Stimulated activated CD4-positive, alpha-beta T cell treated with anti-CD3 and anti-CD28 coated beads, Interleukin-12 subunit alpha, Interleukin-12 subunit beta, amount 100 ng/mL, for 24 hours (primary cell): ENCODE results near the gene RHOXF2B.
"Not testable (repeated sequence)": the region's sequence is repeated elsewhere in the genome, so short reads cannot be mapped to it uniquely, and the experiment has no call there.

ENCODE experiments used
- DNase-seq, 2 experiments: peaks; one replicate each; pipeline ENCODE4 v3.0.0-alpha.2; 2020; ENCODE audit warnings: low read depth in 2 of 2

The RHOXF2B gene

GRCh38 chrX:120077590-120077989, at the start of gene RHOXF2B:
RHOXF2B (minus strand) TSS chrX:120077690; CDS start chrX:120077552, 138 bp downstream.
- DNase-seq: not testable (repeated sequence)

- no peak for DNase-seq
Measured at GRCh38 chrX:120125444-120125843, 48.0 kb upstream of the RHOXF2B start.

DNA sequence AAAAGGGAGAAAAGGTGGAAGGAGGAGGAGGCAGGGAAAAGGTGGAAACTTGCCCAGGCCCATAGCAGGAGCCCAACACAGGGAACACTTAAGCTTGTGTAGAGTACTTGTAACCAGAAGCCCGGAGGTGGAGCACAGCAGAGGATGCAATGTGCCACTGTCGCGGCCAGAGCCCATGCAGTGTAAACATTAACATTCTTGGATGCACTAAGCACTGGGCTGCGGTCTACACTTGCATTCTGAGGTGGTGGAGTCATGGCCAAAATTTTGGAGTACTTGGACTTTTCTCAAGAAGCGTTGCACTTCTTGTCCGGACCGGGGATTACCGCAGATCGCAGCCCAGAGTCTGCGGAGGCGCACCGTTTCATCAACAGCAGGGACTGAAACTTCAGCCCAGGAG, 42.7 kb upstream of the RHOXF2B start:
- DNase-seq: no peak

- DNase-seq: no peak
Measured at GRCh38 chrX:120115438-120115963, 38.0 kb upstream of the RHOXF2B start, which contains the start of gene RHOXF1. RHOXF1 (minus strand) TSS chrX:120115913; CDS start chrX:120115862, 51 bp downstream.

DNA sequence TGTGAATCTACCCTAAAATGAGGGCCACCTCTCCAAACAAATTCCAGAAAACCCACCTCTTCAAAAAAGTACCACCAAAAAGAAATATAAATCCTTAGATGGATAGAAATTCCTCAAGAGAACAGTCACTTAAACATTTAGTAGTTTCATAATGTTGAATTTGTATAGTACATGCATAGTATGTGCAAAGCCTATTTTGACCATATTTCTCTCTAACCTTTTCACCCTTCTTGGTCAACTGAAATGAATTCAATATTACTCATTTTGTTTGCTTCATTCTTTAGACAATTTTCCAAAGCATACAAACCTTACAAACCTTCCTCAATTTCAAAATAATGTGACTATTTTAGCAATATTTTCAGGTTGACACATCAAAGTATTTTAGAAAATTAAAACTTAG, 34.1 kb upstream of the RHOXF2B start:
- DNase-seq: no peak

- no peak for DNase-seq
Measured at GRCh38 chrX:120109378-120109777, 31.9 kb upstream of the RHOXF2B start.

- not testable (repeated sequence) for DNase-seq
Measured at GRCh38 chrX:120104707-120105106, 27.2 kb upstream of the RHOXF2B start.

DNA sequence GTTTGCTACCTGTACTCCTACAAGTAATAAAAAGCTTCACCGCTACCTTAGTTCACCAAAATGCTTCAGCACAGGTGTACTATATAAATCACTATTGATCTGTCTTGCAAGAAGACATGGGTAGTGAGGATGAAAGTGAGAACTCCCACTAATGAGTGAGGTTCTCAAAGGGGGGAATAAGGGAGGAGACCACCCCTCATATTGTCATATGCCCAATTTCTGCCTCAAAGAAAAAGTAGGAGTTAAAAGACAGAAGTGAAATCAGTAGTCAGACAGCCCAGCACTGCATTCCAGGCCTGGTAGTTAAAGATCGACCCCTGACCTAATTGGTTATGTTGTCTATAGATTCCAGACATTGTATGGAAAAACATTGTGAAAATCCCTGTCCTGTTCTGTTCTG, 23.6 kb upstream of the RHOXF2B start:
- DNase-seq: not testable (repeated sequence)

DNA sequence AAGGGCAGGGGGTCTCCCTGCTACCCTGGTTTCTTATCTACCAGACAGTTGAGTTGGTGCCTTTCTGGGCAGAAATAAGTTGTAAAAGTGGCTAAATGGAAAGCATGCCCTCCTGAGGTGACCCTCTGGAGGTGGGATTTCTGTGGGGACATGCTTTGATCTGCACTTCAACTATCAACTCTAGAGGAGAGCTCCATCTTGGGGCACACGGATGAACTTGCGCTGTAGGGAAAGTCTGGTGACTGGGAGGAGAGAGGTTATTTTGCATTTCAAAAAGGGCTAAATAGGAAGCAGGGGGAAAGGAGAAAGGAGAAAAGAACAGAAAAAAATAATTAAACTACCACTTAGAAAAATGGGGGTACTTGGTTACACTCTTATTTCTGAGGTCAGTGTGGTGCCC, 12.7 kb upstream of the RHOXF2B start:
- no peak for DNase-seq

DNA sequence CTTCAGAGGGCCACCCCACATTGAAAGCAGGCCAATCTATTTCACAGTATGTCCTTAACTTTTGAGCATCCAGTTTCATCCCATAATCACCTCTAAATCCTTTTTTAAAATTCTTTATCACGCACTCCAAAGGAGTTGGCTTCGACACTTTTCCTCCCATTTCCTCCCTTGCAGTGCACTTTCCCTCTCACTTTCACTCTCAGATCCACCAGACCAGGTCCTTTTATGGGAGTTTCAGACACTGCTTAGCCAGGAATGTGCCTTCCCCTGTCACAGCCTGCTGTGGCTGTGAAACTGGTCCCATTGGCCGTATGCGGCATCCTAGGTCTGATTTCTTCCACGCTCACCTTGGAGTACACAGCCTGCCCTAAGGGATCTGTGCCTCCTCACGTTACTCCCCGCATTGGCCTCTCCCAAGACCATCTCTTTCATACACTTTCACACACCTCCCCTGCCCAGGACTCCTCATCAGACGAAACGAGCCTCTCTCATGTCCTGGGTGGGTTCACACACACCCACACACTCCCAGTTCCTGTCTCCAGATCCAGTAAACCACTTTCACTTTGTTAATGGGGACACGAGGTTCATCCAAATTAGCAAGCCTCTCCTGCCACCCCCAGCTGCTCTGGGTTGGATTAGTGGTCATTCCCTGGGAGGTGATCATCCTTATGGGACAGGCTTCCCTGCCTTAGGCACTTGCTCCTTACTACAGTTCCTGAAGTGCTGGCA, 10.0 kb upstream of the RHOXF2B start:
- no peak for DNase-seq

- DNase-seq: not testable (repeated sequence)
Measured at GRCh38 chrX:120085553-120086185, 8.2 kb upstream of the RHOXF2B start.

- DNase-seq: not testable (repeated sequence)
Measured at GRCh38 chrX:120066169-120066568, 11.3 kb downstream of the RHOXF2B start.

DNA sequence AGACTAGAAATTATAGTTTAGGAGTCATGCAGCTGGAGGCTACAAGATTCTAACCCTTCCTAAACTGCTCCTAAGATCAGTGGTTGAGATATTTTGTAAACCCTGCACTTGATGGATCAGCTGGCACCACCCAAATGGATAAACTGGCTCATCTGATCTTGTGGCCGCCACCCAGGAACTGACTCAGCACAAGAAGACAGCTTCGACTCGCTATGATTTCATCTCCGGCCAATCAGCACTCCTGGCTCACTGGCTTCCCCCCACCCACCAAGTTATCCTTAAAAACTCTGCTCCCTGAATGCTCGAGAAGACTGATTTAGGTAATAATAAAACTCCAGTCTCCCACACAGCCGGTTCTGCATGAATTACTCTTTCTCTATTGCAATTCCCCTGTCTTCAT, 34.8 kb downstream of the RHOXF2B start:
- DNase-seq: not testable (repeated sequence)

DNA sequence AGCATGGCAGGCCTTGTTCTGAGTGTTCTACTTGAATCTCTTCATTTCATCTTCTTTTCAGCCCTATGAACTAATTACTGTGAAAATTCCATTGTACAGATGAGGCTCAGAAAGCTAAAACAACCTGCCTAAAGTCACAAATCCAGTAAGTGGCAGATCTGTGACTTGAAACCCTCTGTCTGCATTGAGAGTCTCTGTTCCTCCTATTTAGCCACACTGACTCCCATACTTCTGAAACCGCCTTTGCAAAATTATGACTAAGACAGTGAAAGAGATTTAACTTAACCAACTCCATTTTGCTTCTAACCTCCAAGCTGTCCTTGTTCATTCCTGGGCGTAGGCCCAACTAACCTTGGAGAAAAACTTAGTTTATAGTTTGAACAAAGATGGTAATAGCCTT, 35.2 kb downstream of the RHOXF2B start:
- not testable (repeated sequence) for DNase-seq

DNA sequence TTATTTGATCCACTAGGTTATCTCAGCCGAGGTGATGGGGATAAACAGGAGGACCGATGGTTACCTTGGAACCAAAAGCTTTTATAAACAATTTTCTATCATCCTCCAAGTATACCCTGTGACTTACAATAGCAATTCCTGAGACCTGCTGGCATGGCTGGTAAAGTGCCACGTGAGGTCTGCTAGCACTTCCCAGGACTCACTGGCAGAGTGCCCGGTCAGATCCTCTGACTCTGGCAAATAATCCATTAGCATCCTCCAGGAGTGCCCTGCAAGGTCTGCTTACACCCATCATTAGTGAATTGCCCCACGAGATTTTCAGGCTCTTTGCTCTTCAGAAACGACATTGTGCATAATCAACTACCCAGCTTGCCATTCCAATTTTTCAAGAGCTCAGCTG, 37.3 kb downstream of the RHOXF2B start:
- not testable (repeated sequence) for DNase-seq

DNA sequence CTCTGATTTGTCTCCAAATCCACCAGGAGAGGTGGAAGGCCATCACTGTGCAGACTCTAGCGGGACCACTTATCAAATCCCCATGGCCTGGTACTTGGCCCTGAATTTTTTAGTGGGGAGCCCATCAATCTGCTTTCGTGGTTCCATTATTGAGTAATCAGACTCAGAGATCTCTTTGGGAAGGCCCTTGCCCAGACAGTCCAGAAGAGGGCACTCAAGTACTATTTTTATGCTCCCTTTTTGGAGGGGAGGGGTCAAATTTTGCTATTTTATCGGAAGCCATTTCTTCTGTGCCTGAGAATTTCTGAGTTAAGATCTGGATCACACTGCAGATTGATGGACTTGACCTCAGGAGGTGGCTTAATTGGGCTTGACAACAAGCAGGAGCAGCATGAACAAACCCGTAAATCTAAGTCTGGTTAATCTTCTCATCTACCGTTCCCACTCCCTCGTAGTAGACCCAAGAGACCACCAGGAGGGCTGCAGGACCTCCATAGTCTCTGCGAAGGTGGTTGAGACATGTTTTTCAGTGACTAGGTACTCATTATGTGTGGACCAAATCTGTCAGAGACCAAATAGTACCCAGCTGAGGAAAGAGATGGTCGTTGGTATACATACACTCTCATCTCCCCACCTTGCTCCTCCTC, 38.3 kb downstream of the RHOXF2B start:
- not testable (repeated sequence) for DNase-seq

DNA sequence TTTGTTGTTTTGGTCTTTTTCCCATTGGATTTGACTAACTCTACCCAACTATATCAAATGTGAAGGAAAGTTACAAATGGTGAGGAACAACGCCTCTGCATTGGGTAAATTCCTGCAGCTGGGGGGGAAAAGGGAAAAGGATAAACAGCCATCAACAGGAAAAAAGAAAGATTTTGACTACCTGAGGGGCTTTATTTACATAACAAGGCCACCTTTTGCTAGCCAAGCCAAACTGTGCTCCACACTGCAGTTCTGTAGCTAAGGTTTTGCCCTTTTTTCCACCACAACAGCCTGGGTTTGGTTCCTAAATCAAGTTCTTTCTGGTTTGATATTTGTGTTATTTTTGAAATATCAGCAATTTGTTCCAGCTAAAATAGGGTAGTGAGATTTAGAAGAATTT, 40.8 kb downstream of the RHOXF2B start:
- no peak for DNase-seq

- not testable (repeated sequence) for DNase-seq
Measured at GRCh38 chrX:120035522-120036309, 41.8 kb downstream of the RHOXF2B start.

GRCh38 chrX:120029354-120029753, 48.1 kb downstream of the RHOXF2B start:
- DNase-seq: no peak

- no peak for DNase-seq
Measured at GRCh38 chrX:120023259-120023658, 54.2 kb downstream of the RHOXF2B start.

GRCh38 chrX:120022763-120023162, 54.7 kb downstream of the RHOXF2B start:
- no peak for DNase-seq
